ENCODE results near the gene AXL. TPM values are rescaled to one million over a fixed set of nuclear protein-coding genes. Genes with fewer than 3 reads are reported as not detected.

AXL gene
- total RNA-seq, 6 experiments from 2014 or later, result 5.7 to 20.3 (median 10.2) TPM

- intact Hi-C loops (cut with DNase I), result no loop called here
- Histone ChIP-seq H3K36me3 (peaks cover 3 to 72% (median 31%) of the 10 kb centered on the region in 4 donors), H3K27ac (no peak overlapping the region), H3K4me3 (no peak overlapping the region), H3K4me1 (peaks cover 0 to 11% (median 7%) of the 10 kb centered on the region in 4 donors), H3K27me3 (no peaks in the 10 kb centered on the region), H3K9me3 (no peaks in the 10 kb centered on the region)
- DNase-seq (no peak), ATAC-seq (no peak)
- TF ChIP-seq CTCF (IDR thresholded peaks at IDR 0.05) (no peak), POLR2A (IDR thresholded peaks at IDR 0.05) (no peak)
- WGBS (ENCODE audit: insufficient coverage, low coverage, low lambda C conversion rate, missing lambda C conversion rate), result 85% methylated on average over 4 of the region's 14 CpGs
Measured at GRCh38 chr19:41303954-41304353, 84.9 kb downstream of the AXL start.

- H3K27ac ChIP-seq, result no peak overlapping the region
- H3K27me3 ChIP-seq, result no peaks in the 10 kb centered on the region
- DNase-seq, result no peak
- TF ChIP-seq CTCF (IDR thresholded peaks at IDR 0.05), result no peak
- TF ChIP-seq POLR2A (IDR thresholded peaks at IDR 0.05), result no peak
- peaks cover 0 to 65% (median 29%) of the 10 kb centered on the region in 4 donors for H3K36me3 ChIP-seq
- no peaks in the 10 kb centered on the region for H3K9me3 ChIP-seq
- WGBS (ENCODE audit: insufficient coverage, low coverage, low lambda C conversion rate, missing lambda C conversion rate), result 43% methylated on average over 4 of the region's 4 CpGs
- H3K4me1 ChIP-seq, result peaks cover 0 to 16% (median 8%) of the 10 kb centered on the region in 4 donors
- no peak overlapping the region for H3K4me3 ChIP-seq
- ATAC-seq, result no peak
- intact Hi-C loops (cut with DNase I), result no loop called here
Measured at GRCh38 chr19:41304706-41305483, 85.9 kb downstream of the AXL start.

GRCh38 chr19:41305927-41306793 lies 87.1 kb downstream of the AXL start:
- H3K36me3 ChIP-seq, result peaks cover 0 to 52% (median 24%) of the 10 kb centered on the region in 4 donors
- H3K4me1 ChIP-seq, result peaks cover 0 to 21% (median 11%) of the 10 kb centered on the region in 4 donors
- no peaks in the 10 kb centered on the region for H3K9me3 ChIP-seq
- peak in 1 of 3 donors; percentile 33 for DNase-seq
- TF ChIP-seq POLR2A (IDR thresholded peaks at IDR 0.05) (no peak), CTCF (IDR thresholded peaks at IDR 0.05) (no peak)
- no peak overlapping the region for H3K4me3 ChIP-seq
- 100% methylated on average over 2 of the region's 13 CpGs for WGBS (ENCODE audit: insufficient coverage, low coverage, low lambda C conversion rate, missing lambda C conversion rate)
- ATAC-seq, result no peak
- no peaks in the 10 kb centered on the region for H3K27me3 ChIP-seq
- no peak overlapping the region for H3K27ac ChIP-seq
- intact Hi-C loops (cut with DNase I), result no loop called here

- DNase-seq, result no peak
- peaks cover 0 to 48% (median 24%) of the 10 kb centered on the region in 4 donors for H3K36me3 ChIP-seq
- peaks cover 0 to 31% (median 13%) of the 10 kb centered on the region in 4 donors for H3K4me1 ChIP-seq
- no peaks in the 10 kb centered on the region for H3K27me3 ChIP-seq
- intact Hi-C loops (cut with DNase I), result no loop called here
- whole genome bisulfite sequencing (ENCODE audit: insufficient coverage, low coverage, low lambda C conversion rate, missing lambda C conversion rate), result 53% methylated on average over 8 of the region's 8 CpGs
- no peak for ATAC-seq
- peak overlapping the region in 2 of 3 donors; percentile 28 to 69 for H3K27ac ChIP-seq
- no peak overlapping the region for H3K4me3 ChIP-seq
- no peaks in the 10 kb centered on the region for H3K9me3 ChIP-seq
- TF ChIP-seq POLR2A (IDR thresholded peaks at IDR 0.05) (no peak), CTCF (IDR thresholded peaks at IDR 0.05) (no peak)
Measured at GRCh38 chr19:41307090-41307875, 88.3 kb downstream of the AXL start.

Measured in right lobe of liver (tissue), 6 donors.